ENCODE measurements around the gene SASH1. TPM values are rescaled to one million over a fixed set of nuclear protein-coding genes. Genes with fewer than 3 reads are reported as not detected.

The SASH1 gene
- polyA plus RNA-seq, 4 donors = 29.4 to 32.6 (median 31.1) TPM

GRCh38 chr6:148455225-148455624 is 112.6 kb downstream of the SASH1 start:
- no peak for DNase-seq (ENCODE audit: low read depth in 4 of 4, low spot score in 3 of 4)

GRCh38 chr6:148455674-148456558 is 113.3 kb downstream of the SASH1 start:
- no peak for DNase-seq (ENCODE audit: low read depth in 4 of 4, low spot score in 3 of 4)

- DNase-seq (ENCODE audit: low read depth in 4 of 4, low spot score in 3 of 4) = no peak
Measured at GRCh38 chr6:148457137-148457842, 114.7 kb downstream of the SASH1 start.

- no peak for DNase-seq (ENCODE audit: low read depth in 4 of 4, low spot score in 3 of 4)
Measured at GRCh38 chr6:148457843-148458159, 115.2 kb downstream of the SASH1 start.

GRCh38 chr6:148459238-148459637 is 116.6 kb downstream of the SASH1 start:
- DNase-seq (ENCODE audit: low read depth in 4 of 4, low spot score in 3 of 4) = no peak

- no peak for DNase-seq (ENCODE audit: low read depth in 4 of 4, low spot score in 3 of 4)
Measured at GRCh38 chr6:148460876-148461646, 118.4 kb downstream of the SASH1 start.

GRCh38 chr6:148461986-148462577 is 119.4 kb downstream of the SASH1 start:
- no peak for DNase-seq (ENCODE audit: low read depth in 4 of 4, low spot score in 3 of 4)

- no peak for DNase-seq (ENCODE audit: low read depth in 4 of 4, low spot score in 3 of 4)
Measured at GRCh38 chr6:148463671-148464070, 121.0 kb downstream of the SASH1 start.

- peak; percentile 52 to 71 (median 60) for DNase-seq (ENCODE audit: low read depth in 4 of 4, low spot score in 3 of 4)
Measured at GRCh38 chr6:148464319-148465010, 121.8 kb downstream of the SASH1 start.

- DNase-seq (ENCODE audit: low read depth in 4 of 4, low spot score in 3 of 4) = no peak
Measured at GRCh38 chr6:148465011-148465335, 122.3 kb downstream of the SASH1 start.

- DNase-seq (ENCODE audit: low read depth in 4 of 4, low spot score in 3 of 4) = no peak
Measured at GRCh38 chr6:148465670-148466069, 123.0 kb downstream of the SASH1 start.

- no peak for DNase-seq (ENCODE audit: low read depth in 4 of 4, low spot score in 3 of 4)
Measured at GRCh38 chr6:148466158-148466557, 123.5 kb downstream of the SASH1 start.

GRCh38 chr6:148467926-148468325 is 125.3 kb downstream of the SASH1 start:
- no peak for DNase-seq (ENCODE audit: low read depth in 4 of 4, low spot score in 3 of 4)

- DNase-seq (ENCODE audit: low read depth in 4 of 4, low spot score in 3 of 4) = no peak
Measured at GRCh38 chr6:148470156-148470555, 127.5 kb downstream of the SASH1 start.

- no peak for DNase-seq (ENCODE audit: low read depth in 4 of 4, low spot score in 3 of 4)
Measured at GRCh38 chr6:148470606-148471465, 128.2 kb downstream of the SASH1 start.

GRCh38 chr6:148471624-148472159 is 129.1 kb downstream of the SASH1 start:
- DNase-seq (ENCODE audit: low read depth in 4 of 4, low spot score in 3 of 4) = no peak

GRCh38 chr6:148472171-148473105 is 129.8 kb downstream of the SASH1 start:
- DNase-seq (ENCODE audit: low read depth in 4 of 4, low spot score in 3 of 4) = peak in 1 of 4 donors; percentile 18

GRCh38 chr6:148479497-148479896 is 136.9 kb downstream of the SASH1 start:
- no peak for DNase-seq (ENCODE audit: low read depth in 4 of 4, low spot score in 3 of 4)
